ENCODE results near the gene GPA33. TPM values are rescaled to one million over a fixed set of nuclear protein-coding genes. Genes with fewer than 3 reads are reported as not detected.

The GPA33 gene
- polyA plus RNA-seq, 1 donor (not counting 4 experiments of a cell fraction or from before 2014, with no cell fraction given), result not detected

- TF ChIP-seq EZH2 (IDR thresholded peaks at IDR 0.05; ENCODE audit: low read length), result no peak
- TF ChIP-seq CTCF (optimal IDR thresholded peaks at IDR 0.05 in 1 of 3, IDR thresholded peaks at IDR 0.05 in 1 of 3, conservative IDR thresholded peaks at IDR 0.05 in 1 of 3; ENCODE audit: extremely low read depth in 1 of 3, insufficient read depth in 2 of 3, low read length in 3 of 3), result no peak
- Histone ChIP-seq H3K4me1 (ENCODE audit: control insufficient read depth, extremely low read depth, insufficient read depth, low read length) (peaks cover 7% of the 10 kb centered on the region), H3K36me3 (ENCODE audit: control insufficient read depth in 2 of 2, extremely low read depth in 1 of 2, insufficient read depth in 2 of 2, low read length in 2 of 2) (no peaks in the 10 kb centered on the region), H2AFZ (ENCODE audit: control insufficient read depth, low read length) (no peak overlapping the region), H3K79me2 (ENCODE audit: control insufficient read depth, insufficient read depth, low read length) (no peaks in the 10 kb centered on the region), H3K9me1 (ENCODE audit: control insufficient read depth, extremely low read depth, insufficient read depth, low read length) (no peaks in the 10 kb centered on the region), H3K4me3 (ENCODE audit: control insufficient read depth in 2 of 3, extremely low read depth in 1 of 3, insufficient read depth in 2 of 3, low read depth in 1 of 3, low read length in 3 of 3) (no peak overlapping the region), H3K9me3 (ENCODE audit: control insufficient read depth, low read depth, low read length) (no peaks in the 10 kb centered on the region), H3K27me3 (ENCODE audit: control insufficient read depth, extremely low read depth, insufficient read depth, low read length) (no peaks in the 10 kb centered on the region), H3K27ac (ENCODE audit: control insufficient read depth, insufficient read depth, low read length) (no peak overlapping the region), H4K20me1 (ENCODE audit: control insufficient read depth, extremely low read depth, insufficient read depth, low read length) (no peaks in the 10 kb centered on the region), H3K4me2 (ENCODE audit: control insufficient read depth, extremely low read depth, insufficient read depth, low read depth, low read length) (no peak overlapping the region), H3K9ac (ENCODE audit: control insufficient read depth, extremely low read depth, insufficient read depth, low read length) (no peak overlapping the region)
- FAIRE-seq (no peak), DNase-seq (ENCODE audit: low read depth, low spot score) (no peak)
- dilution Hi-C loops (cut with MboI; ENCODE audit: extremely low pct_ligation_motif_present, low sequenced_read_pairs), result no loop called here
Measured at GRCh38 chr1:167118188-167118587, 28.0 kb upstream of the GPA33 start.

- H2AFZ ChIP-seq (ENCODE audit: control insufficient read depth, low read length), result no peak overlapping the region
- dilution Hi-C loops (cut with MboI; ENCODE audit: extremely low pct_ligation_motif_present, low sequenced_read_pairs), result no loop called here
- no peaks in the 10 kb centered on the region for H4K20me1 ChIP-seq (ENCODE audit: control insufficient read depth, extremely low read depth, insufficient read depth, low read length)
- H3K4me2 ChIP-seq (ENCODE audit: control insufficient read depth, extremely low read depth, insufficient read depth, low read depth, low read length), result no peak overlapping the region
- FAIRE-seq, result no peak
- no peak overlapping the region for H3K27ac ChIP-seq (ENCODE audit: control insufficient read depth, insufficient read depth, low read length)
- no peaks in the 10 kb centered on the region for H3K36me3 ChIP-seq (ENCODE audit: control insufficient read depth in 2 of 2, extremely low read depth in 1 of 2, insufficient read depth in 2 of 2, low read length in 2 of 2)
- no peak overlapping the region for H3K4me3 ChIP-seq (ENCODE audit: control insufficient read depth in 2 of 3, extremely low read depth in 1 of 3, insufficient read depth in 2 of 3, low read depth in 1 of 3, low read length in 3 of 3)
- no peaks in the 10 kb centered on the region for H3K9me1 ChIP-seq (ENCODE audit: control insufficient read depth, extremely low read depth, insufficient read depth, low read length)
- no peaks in the 10 kb centered on the region for H3K79me2 ChIP-seq (ENCODE audit: control insufficient read depth, insufficient read depth, low read length)
- H3K9ac ChIP-seq (ENCODE audit: control insufficient read depth, extremely low read depth, insufficient read depth, low read length), result no peak overlapping the region
- no peak for DNase-seq (ENCODE audit: low read depth, low spot score)
- peaks cover 8% of the 10 kb centered on the region for H3K4me1 ChIP-seq (ENCODE audit: control insufficient read depth, extremely low read depth, insufficient read depth, low read length)
- H3K27me3 ChIP-seq (ENCODE audit: control insufficient read depth, extremely low read depth, insufficient read depth, low read length), result no peaks in the 10 kb centered on the region
- no peaks in the 10 kb centered on the region for H3K9me3 ChIP-seq (ENCODE audit: control insufficient read depth, low read depth, low read length)
- TF ChIP-seq CTCF (optimal IDR thresholded peaks at IDR 0.05 in 1 of 3, IDR thresholded peaks at IDR 0.05 in 1 of 3, conservative IDR thresholded peaks at IDR 0.05 in 1 of 3; ENCODE audit: extremely low read depth in 1 of 3, insufficient read depth in 2 of 3, low read length in 3 of 3), result no peak
- TF ChIP-seq EZH2 (IDR thresholded peaks at IDR 0.05; ENCODE audit: low read length), result no peak
Measured at GRCh38 chr1:167117225-167117624, 27.0 kb upstream of the GPA33 start.

Data from keratinocyte (primary cell).